Suprapubic skin (tissue), 4 donors: ENCODE measurements around the gene KRT12. TPM values are rescaled to one million over a fixed set of nuclear protein-coding genes. Genes with fewer than 3 reads are reported as not detected.

Experiments used
- DNase-seq, 2 donors: peaks; one replicate each; pipeline ENCODE4 v3.0.0-alpha.2; 2019; ENCODE audit warnings: low spot score in 2 of 2
- H3K27ac ChIP-seq: fragments of 200-600 bp; sonication (generic); one replicate; pipeline ENCODE4 v1.5.1; 2019
- H3K27me3 ChIP-seq: fragments of 200-600 bp; sonication (generic); one replicate; pipeline ENCODE4 v1.5.1; 2019
- H3K36me3 ChIP-seq: fragments of 200-600 bp; sonication (generic); one replicate; pipeline ENCODE4 v1.5.1; 2019
- H3K4me1 ChIP-seq: fragments of 200-600 bp; sonication (generic); one replicate; pipeline ENCODE4 v1.5.1; 2019
- H3K4me3 ChIP-seq: fragments of 200-600 bp; sonication (generic); one replicate; pipeline ENCODE4 v1.5.1; 2019; ENCODE audit warnings: mild to moderate bottlenecking
- H3K9me3 ChIP-seq: fragments of 200-600 bp; sonication (generic); one replicate; pipeline ENCODE4 v1.5.1; 2019
- CTCF ChIP-seq, 2 donors: fragments of 200-600 bp in 1 of 2; fragments of 450-650 bp in 1 of 2; sonication (generic) in 1 of 2; IDR thresholded peaks; one replicate each; pipeline ENCODE4 v1.5.1; 2016 to 2019; ENCODE audit warnings: antibody characterized with exemption in 2 of 2, mild to moderate bottlenecking in 1 of 2, moderate library complexity in 1 of 2
- EP300 ChIP-seq: sonication (generic); formaldehyde crosslinking; IDR thresholded peaks from one replicate; pipeline ENCODE4 v1.6.1; 2017; ENCODE audit warnings: antibody characterized with exemption
- POLR2A ChIP-seq, 2 donors: fragments of 450-650 bp; IDR thresholded peaks; one replicate each; pipeline ENCODE4 v1.6.1; 2017; ENCODE audit warnings: antibody characterized with exemption in 2 of 2, mild to moderate bottlenecking in 2 of 2, moderate library complexity in 2 of 2
- POLR2AphosphoS5 ChIP-seq, 3 donors: sonication (generic); formaldehyde crosslinking; IDR thresholded peaks; one replicate each; pipeline ENCODE4 v1.6.1; 2017; ENCODE audit warnings: antibody characterized with exemption in 3 of 3
- WGBS: methylation state at CpG from one replicate; pipeline ENCODE4 v1.1.5; 2018; 5-methylcytosine and 5-hydroxymethylcytosine counted together
- total RNA-seq, 4 donors: library from RNA; depleted of rRNA; stranded (reverse); fragments of >200 nt; gene quantifications; one replicate each; pipeline ENCODE4 v1.1.0, GENCODE V29; 2016

KRT12 gene
- total RNA-seq, 4 donors from 2014 or later = not detected

GRCh38 chr17:40828454-40829044 lies 38.5 kb downstream of the KRT12 start:
- TF ChIP-seq EP300 (no peak), CTCF (IDR thresholded peaks at IDR 0.05) (no peak), POLR2AphosphoS5 (IDR thresholded peaks at IDR 0.05) (no peak), POLR2A (IDR thresholded peaks at IDR 0.05) (no peak)
- Histone ChIP-seq H3K4me3 (no peak overlapping the region), H3K36me3 (no peaks in the 10 kb centered on the region), H3K27ac (peak overlapping the region; percentile 34), H3K4me1 (peaks cover 6% of the 10 kb centered on the region), H3K27me3 (no peaks in the 10 kb centered on the region), H3K9me3 (no peaks in the 10 kb centered on the region)
- WGBS = 71% methylated on average over 4 of the region's 4 CpGs
- DNase-seq = no peak

GRCh38 chr17:40827746-40828453 lies 39.1 kb downstream of the KRT12 start:
- no peaks in the 10 kb centered on the region for H3K9me3 ChIP-seq
- H3K36me3 ChIP-seq = no peaks in the 10 kb centered on the region
- TF ChIP-seq POLR2AphosphoS5 (IDR thresholded peaks at IDR 0.05) = no peak
- no peak for TF ChIP-seq POLR2A (IDR thresholded peaks at IDR 0.05)
- no peak for TF ChIP-seq CTCF (IDR thresholded peaks at IDR 0.05)
- TF ChIP-seq EP300 = no peak
- no peak for DNase-seq
- H3K4me3 ChIP-seq = no peak overlapping the region
- WGBS = 63% methylated on average over 7 of the region's 7 CpGs
- H3K27me3 ChIP-seq = no peaks in the 10 kb centered on the region
- peak overlapping the region; percentile 34 for H3K27ac ChIP-seq
- H3K4me1 ChIP-seq = peaks cover 6% of the 10 kb centered on the region

- WGBS = 87% methylated on average over 2 of the region's 2 CpGs
- no peak for DNase-seq
- no peak overlapping the region for H3K27ac ChIP-seq
- H3K27me3 ChIP-seq = no peaks in the 10 kb centered on the region
- H3K36me3 ChIP-seq = no peaks in the 10 kb centered on the region
- no peak overlapping the region for H3K4me3 ChIP-seq
- TF ChIP-seq EP300 = no peak
- TF ChIP-seq CTCF (IDR thresholded peaks at IDR 0.05) = no peak
- no peak for TF ChIP-seq POLR2A (IDR thresholded peaks at IDR 0.05)
- TF ChIP-seq POLR2AphosphoS5 (IDR thresholded peaks at IDR 0.05) = no peak
- peaks cover 6% of the 10 kb centered on the region for H3K4me1 ChIP-seq
- no peaks in the 10 kb centered on the region for H3K9me3 ChIP-seq
These were observed 41.4 kb downstream of the KRT12 start for GRCh38 chr17:40825599-40825998.

GRCh38 chr17:40824015-40824832 lies 42.8 kb downstream of the KRT12 start:
- no peak for DNase-seq
- Histone ChIP-seq H3K27ac (peak overlapping the region; percentile 57), H3K27me3 (no peaks in the 10 kb centered on the region), H3K4me3 (no peak overlapping the region), H3K36me3 (no peaks in the 10 kb centered on the region), H3K9me3 (no peaks in the 10 kb centered on the region), H3K4me1 (peaks cover 19% of the 10 kb centered on the region)
- TF ChIP-seq POLR2A (IDR thresholded peaks at IDR 0.05) (no peak), POLR2AphosphoS5 (IDR thresholded peaks at IDR 0.05) (no peak), CTCF (IDR thresholded peaks at IDR 0.05) (no peak), EP300 (no peak)
- WGBS = 73% methylated on average over 1 of the region's 1 CpG
